Spleen (tissue), 7 donors: ENCODE results near the gene KIF3B.

Experiments
- CTCF ChIP-seq, 11 experiments: fragments of 200-600 bp in 7 of 11; fragments of 450-650 bp in 4 of 11; sonication (generic) in 4 of 11; IDR thresholded peaks in 8 of 11; conservative IDR thresholded peaks in 3 of 11; 1 replicate in 7 of 11; 2 replicates in 4 of 11; pipeline versions ENCODE4 v1.4.0 to v1.8.0; 2016 to 2021; ENCODE audit warnings: antibody characterized with exemption in 11 of 11, inconsistent platforms in 4 of 11, mild to moderate bottlenecking in 1 of 11
- POLR2A ChIP-seq, 3 donors: fragments of 450-650 bp; IDR thresholded peaks; one replicate each; pipeline ENCODE4 v1.5.1; 2017; ENCODE audit warnings: antibody characterized with exemption in 3 of 3, mild to moderate bottlenecking in 1 of 3
- donor health status: DM: no; HTN: no; CAD: no; lungs with moderate emphysema.
- donor health status: DM: no; HTN: no; CAD: no.
- donor health status: DM: no; HTN: no; CAD: no.

DNA sequence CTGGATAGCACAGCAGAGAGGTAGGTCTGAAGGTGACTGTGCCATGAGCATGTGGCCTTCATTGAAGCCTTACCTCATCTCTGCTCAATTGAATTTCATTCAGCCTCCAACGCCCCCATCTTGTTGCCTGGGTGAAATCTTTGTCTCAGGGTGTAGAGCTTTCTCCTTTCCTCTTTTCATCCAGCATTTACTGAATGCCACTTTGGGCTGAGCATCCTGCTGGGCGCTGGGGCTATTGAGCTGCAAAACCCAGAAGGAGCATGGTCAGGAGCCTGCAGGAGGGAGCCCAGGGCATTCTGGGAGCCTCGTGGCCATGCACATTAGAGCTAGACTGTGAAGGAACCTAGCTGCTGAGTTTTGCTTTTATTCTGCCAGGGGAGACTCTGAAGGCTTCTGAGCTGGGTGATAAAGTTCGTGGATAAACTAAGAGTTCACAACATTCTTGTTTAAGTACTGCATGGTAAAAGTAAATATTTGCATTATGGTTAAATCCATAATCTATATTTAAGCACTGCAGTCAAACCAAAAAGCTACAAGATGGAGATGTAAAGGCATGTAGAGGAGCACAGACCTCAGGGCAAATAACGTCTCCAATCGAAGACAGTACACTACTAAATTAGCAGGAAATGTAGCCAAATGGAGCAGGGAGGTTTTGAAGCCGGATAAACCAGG is 67.5 kb downstream of the KIF3B start:
- TF ChIP-seq CTCF (IDR thresholded peaks at IDR 0.05 in 8 of 11, conservative IDR thresholded peaks at IDR 0.05 in 3 of 11), result no peak
- no peak for TF ChIP-seq POLR2A (IDR thresholded peaks at IDR 0.05)
